Retinal pigment epithelial cell (primary cell): ENCODE measurements around the gene RNPS1.

ENCODE experiments used
- DNase-seq: peaks from one replicate; pipeline ENCODE4 v3.0.0-alpha.2; 2010; ENCODE audit warnings: low read depth
- H3K4me3 ChIP-seq: 2 replicates; pipeline ENCODE4 v1.5.1; 2011; ENCODE audit warnings: mild to moderate bottlenecking, low read length, control low read depth, moderate library complexity
- CTCF ChIP-seq: conservative IDR thresholded peaks from 2 replicates; pipeline ENCODE4 v1.5.1; 2011; ENCODE audit warnings: low read depth, low read length, control low read depth, inconsistent platforms

The RNPS1 gene

DNA sequence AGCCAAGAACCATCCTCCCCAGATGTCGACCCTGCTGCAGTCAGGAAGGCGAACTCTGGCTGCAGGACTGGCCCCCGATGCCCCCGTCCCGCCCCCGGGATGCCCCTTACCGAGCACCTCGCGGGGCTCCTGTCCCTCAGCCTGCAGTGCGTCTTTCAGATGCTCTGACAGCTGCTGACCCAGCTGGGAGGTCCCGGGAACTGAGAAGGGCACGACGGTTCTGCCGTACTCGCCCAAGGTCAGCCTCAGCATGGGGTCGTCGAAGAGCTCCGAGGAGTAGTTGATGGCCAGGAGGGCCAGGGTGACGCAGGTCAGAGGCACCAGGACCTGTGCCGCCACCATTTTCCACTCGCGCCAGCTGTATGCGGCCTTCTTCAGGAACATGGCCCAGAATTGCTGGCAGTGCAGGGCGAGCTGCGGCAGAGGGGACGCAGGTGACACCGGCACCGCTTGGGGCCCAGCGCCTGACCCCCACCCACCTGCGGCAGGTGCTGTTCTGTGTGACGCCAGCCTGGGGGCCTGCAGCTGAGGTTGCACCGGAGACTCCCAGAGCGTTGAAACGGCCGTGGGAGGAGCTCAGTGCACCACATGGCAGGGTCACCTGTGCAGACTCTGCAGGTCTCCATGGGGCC is 20.1 kb upstream of the RNPS1 start:
- H3K4me3 ChIP-seq: no peak overlapping the region
- TF ChIP-seq CTCF: no peak
- DNase-seq: no peak

DNA sequence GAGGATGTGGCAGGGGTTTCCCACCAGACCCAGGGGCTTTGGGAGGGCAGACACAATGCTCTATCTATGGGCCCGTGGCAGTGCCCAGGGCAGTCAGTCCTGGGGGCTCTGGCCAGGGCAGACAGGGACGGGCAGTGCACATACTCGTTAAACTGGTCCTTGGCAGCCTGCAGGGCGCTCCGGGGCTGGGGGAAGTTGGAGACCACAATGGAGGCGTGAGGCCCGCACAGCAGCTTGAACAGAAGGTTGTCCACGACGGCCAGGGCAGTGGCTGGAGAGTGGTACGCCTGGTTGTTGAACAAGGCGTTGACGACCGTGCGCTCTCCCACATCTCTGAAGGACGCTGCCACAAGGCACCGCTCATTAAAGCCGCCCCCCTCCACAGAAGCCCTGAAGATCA is 18.6 kb upstream of the RNPS1 start:
- H3K4me3 ChIP-seq: no peak overlapping the region
- no peak for DNase-seq
- TF ChIP-seq CTCF: no peak

DNA sequence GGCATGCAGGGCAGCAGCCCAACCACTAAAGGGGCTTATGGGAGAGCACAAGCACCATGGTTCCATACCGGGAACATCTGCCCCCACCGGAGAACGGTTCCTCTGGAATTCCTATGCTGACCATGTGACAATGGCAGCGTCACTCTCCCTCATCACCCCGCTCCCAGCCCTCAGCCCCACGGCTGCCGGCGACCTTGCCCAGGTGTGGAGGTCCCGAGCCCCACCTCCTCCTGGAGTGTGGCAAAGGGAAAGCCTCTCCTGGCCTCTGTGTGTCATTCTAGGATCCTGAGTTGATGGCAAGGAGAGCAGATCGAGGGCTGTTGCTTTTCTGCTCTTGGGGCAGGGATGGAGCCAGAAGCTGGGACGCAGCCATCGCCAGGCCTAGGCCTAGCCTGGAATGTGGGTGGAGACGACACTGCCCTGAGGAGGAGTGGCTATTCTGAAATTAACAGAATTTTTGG is 17.8 kb upstream of the RNPS1 start:
- H3K4me3 ChIP-seq: no peak overlapping the region
- no peak for TF ChIP-seq CTCF
- DNase-seq: no peak

- no peak overlapping the region for H3K4me3 ChIP-seq
- no peak for TF ChIP-seq CTCF
Measured at GRCh38 chr16:2284797-2285576, 17.1 kb upstream of the RNPS1 start.

DNA sequence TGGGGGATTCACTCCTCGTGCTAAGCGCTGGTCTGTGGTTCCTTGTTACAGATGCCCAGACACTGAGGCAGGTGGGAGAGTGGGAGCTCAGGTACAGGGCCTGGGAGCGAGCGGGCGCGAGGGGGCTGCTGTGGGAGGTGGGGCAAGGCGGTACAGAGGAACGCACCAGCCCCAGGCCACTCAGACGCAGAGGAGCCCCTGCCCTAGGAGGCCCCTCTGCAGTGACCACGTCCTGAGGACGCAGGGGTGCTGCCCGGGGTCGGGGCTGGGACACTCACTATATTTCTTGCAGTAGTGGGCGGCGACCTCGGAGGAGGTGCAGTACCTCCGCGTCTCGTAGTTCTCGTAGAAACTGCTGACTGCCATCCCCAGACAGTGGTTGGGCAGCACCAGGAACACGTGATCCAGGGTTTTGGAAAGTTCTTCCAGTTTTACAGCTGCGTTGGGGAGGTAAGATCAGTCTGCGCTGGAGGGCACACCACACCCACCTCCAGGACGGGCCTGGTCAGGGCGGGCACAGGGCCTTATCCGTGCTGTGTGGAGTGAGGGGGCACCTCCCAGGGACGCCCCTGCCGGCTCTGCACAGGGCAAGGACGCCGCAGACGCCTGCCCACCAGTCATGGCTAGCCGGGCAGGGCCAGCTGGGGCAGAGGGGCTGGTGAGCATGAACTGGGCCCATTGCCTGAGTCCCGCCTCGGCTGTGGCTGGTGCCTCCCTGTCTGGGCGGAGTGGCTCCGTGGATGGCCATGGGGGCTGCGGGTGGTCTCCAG is 16.3 kb upstream of the RNPS1 start:
- no peak for TF ChIP-seq CTCF
- no peak for DNase-seq
- no peak overlapping the region for H3K4me3 ChIP-seq

More at GRCh38 chr16:2284797-2285576, 17.1 kb upstream of the RNPS1 start:
- DNase-seq: no peak

DNA sequence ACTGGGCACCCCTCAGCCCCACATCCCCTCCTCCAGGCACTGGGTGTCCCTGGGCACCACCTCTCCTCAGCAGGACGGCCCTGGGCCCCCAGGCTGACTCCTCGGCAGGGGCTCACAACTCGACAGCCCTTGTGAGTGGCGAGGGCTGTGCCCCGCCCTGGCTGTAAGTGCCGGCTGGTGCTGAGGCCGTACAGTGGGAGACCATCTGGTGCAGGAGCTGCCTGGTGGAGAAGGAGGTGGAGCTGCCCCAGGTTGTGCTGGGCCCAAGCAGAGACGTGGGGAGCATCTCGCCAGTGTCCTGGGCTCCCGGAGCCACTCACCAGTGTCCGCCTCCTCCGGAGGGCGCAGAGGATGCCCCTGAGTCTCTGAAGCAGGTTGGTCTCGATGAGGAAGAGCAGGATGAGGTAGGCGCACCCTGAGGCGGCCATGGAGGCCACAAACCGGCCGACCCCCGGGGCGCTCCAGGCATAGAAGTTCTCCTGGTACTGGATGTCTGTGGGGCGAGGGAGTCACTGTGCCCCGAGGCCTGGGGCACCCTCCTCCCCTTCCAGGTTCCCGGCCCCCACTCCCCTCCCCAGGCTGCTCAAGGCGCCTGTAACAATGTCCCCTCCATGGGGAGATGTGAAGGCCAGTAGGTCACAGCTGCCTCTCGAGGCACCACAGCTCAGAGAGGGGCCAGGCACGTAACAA is 15.1 kb upstream of the RNPS1 start:
- DNase-seq: no peak
- no peak overlapping the region for H3K4me3 ChIP-seq
- TF ChIP-seq CTCF: no peak
